ACC112 (cell line): ENCODE measurements around the gene CREB3L2.

Source experiments
- H2AFZ ChIP-seq: fragments of 200-600 bp; sonication (generic); one replicate; pipeline ENCODE4 v1.6.0; 2017; ENCODE audit warnings: antibody characterized with exemption, low read length; ENCODE audit not compliant: unreplicated experiment
- H3K27ac ChIP-seq: fragments of 200-600 bp; sonication (generic); 2 replicates; pipeline ENCODE4 v1.5.1; 2014; ENCODE audit warnings: low read depth, mild to moderate bottlenecking, antibody characterized with exemption, low read length, moderate library complexity
- H3K27me3 ChIP-seq: fragments of 200-600 bp; sonication (generic); 2 replicates; pipeline ENCODE4 v1.6.1; 2014; ENCODE audit warnings: mild to moderate bottlenecking, antibody characterized with exemption, low read length, moderate library complexity, mixed read lengths; ENCODE audit not compliant: insufficient read depth
- H3K36me3 ChIP-seq: fragments of 200-600 bp; sonication (generic); 2 replicates; pipeline ENCODE4 v1.6.1; 2016; ENCODE audit warnings: mild to moderate bottlenecking, antibody characterized with exemption, low read length, moderate library complexity, mixed read lengths; ENCODE audit not compliant: insufficient read depth
- H3K4me1 ChIP-seq: fragments of 200-600 bp; sonication (generic); one replicate; pipeline ENCODE4 v1.6.1; 2016; ENCODE audit warnings: low read length, mixed read lengths; ENCODE audit not compliant: insufficient read depth, unreplicated experiment, control insufficient read depth
- H3K4me3 ChIP-seq: fragments of 200-600 bp; sonication (generic); 2 replicates; pipeline ENCODE4 v1.5.1; 2014; ENCODE audit warnings: mild to moderate bottlenecking, low read depth, low read length
- H3K79me2 ChIP-seq: fragments of 200-600 bp; sonication (generic); one replicate; pipeline ENCODE4 v1.6.0; 2016; ENCODE audit warnings: low read length; ENCODE audit not compliant: control insufficient read depth, unreplicated experiment, insufficient read depth

The CREB3L2 gene

GRCh38 chr7:137944168-137944567 lies 57.7 kb downstream of the CREB3L2 start:
- Histone ChIP-seq H3K36me3 (peaks cover 26% of the 10 kb centered on the region), H3K79me2 (peaks cover 87% of the 10 kb centered on the region), H3K27ac (peak overlapping the region; percentile 61), H3K4me1 (peaks cover 38% of the 10 kb centered on the region), H3K27me3 (no peaks in the 10 kb centered on the region), H2AFZ (no peak overlapping the region), H3K4me3 (no peak overlapping the region)

DNA sequence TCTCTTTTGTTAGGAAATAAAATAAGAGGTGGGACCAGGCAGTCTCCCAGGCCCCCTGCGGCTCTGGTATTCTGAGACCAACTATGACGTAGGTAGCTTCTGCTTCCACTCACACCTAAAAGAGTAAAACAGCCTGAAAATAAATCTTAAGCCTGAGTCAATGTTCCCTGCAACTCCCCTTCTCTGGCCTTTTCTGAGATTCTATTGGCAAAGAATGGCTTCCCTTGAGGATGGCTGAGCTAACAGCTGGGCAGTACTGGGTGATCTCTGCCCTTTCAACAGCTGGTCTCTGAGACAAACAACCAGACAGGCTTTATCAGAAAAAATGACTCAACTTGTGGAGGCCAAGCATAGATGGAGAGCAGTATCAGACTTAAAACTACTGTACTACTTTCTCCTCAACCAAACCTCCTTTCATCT lies 58.7 kb downstream of the CREB3L2 start:
- H3K4me1 ChIP-seq = peaks cover 38% of the 10 kb centered on the region
- H3K79me2 ChIP-seq = peaks cover 84% of the 10 kb centered on the region
- no peaks in the 10 kb centered on the region for H3K27me3 ChIP-seq
- H2AFZ ChIP-seq = no peak overlapping the region
- H3K4me3 ChIP-seq = no peak overlapping the region
- H3K36me3 ChIP-seq = peaks cover 17% of the 10 kb centered on the region
- H3K27ac ChIP-seq = peak overlapping the region; percentile 61

- no peak overlapping the region for H3K4me3 ChIP-seq
- H2AFZ ChIP-seq = no peak overlapping the region
- H3K79me2 ChIP-seq = peaks cover 84% of the 10 kb centered on the region
- H3K27ac ChIP-seq = peak overlapping the region; percentile 61
- no peaks in the 10 kb centered on the region for H3K27me3 ChIP-seq
- H3K36me3 ChIP-seq = peaks cover 15% of the 10 kb centered on the region; the same call in 1 of the 2 replicates
- peaks cover 38% of the 10 kb centered on the region for H3K4me1 ChIP-seq
These were observed 59.3 kb downstream of the CREB3L2 start for GRCh38 chr7:137942484-137943115.

DNA sequence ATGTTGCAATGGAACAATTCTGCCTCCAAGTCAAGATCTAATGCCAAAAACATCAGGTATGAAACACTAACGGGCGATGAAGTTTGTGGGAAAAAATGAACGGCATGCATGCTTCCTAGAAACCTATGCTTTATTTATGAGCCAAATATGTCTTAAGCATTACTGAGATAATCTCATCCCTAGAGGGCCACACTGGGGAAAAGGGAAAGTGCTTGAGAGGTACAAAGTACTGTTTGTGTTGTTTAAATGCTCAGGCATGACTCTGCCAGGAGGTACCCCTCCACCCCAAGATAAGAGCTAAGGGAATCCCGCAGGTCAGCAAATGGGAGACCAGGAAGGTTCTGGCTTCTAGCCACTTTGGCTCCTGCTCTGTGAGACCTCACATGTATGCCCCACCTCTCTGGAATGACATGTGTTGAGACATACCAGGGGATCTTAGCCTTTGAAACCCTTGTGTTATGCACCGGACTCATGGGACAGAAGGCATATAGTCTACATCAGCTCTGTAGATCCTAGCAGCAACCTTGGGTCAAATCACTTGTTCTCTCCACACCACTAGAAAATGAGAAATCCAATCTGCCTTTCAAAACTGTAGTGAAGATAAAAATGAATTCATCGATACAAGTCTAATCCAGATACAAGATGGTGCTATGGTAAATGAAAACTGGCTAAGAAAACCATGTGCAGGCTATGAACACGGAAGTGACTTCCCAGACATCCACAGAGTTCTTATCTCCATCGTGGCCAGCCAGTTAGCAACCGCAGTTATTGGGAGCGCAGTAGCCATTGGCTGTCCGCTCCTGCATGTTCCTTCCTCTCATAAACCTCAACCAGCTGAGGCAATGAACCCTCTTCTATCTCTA lies 61.0 kb downstream of the CREB3L2 start:
- peaks cover 54% of the 10 kb centered on the region for H3K4me1 ChIP-seq

DNA sequence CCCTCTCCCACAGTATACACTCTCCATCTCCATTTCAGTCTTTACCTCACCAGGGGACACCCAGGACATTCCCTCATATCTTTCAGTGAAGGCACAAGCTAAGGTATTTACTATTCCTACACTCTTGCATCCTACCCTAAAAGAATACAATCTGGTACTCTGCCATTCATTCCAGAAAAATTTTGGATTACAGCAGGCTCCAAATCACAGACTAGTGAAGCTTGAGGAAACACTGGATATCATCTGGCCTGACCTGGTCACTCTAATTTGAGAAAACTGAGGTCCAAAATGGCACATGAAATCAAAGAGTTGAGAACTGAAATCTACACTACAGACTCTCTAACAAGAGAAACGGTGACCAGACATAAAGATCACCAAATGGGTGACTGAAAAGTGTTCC lies 61.7 kb downstream of the CREB3L2 start:
- peaks cover 15% of the 10 kb centered on the region; the same call in 1 of the 2 replicates for H3K36me3 ChIP-seq
- no peak overlapping the region; the same call in 1 of the 2 replicates for H3K4me3 ChIP-seq
- no peaks in the 10 kb centered on the region for H3K27me3 ChIP-seq
- H3K27ac ChIP-seq = peak overlapping the region; percentile 74
- peaks cover 59% of the 10 kb centered on the region for H3K4me1 ChIP-seq
- H3K79me2 ChIP-seq = peaks cover 86% of the 10 kb centered on the region
- no peak overlapping the region for H2AFZ ChIP-seq

More for the DNA sequence above, 61.0 kb downstream of the CREB3L2 start:
- H3K27me3 ChIP-seq = no peaks in the 10 kb centered on the region
- H3K4me3 ChIP-seq = no peak overlapping the region; the same call in 1 of the 2 replicates
- H2AFZ ChIP-seq = no peak overlapping the region
- H3K79me2 ChIP-seq = peaks cover 87% of the 10 kb centered on the region
- H3K27ac ChIP-seq = peak overlapping the region; percentile 74
- H3K36me3 ChIP-seq = peaks cover 15% of the 10 kb centered on the region; the same call in 1 of the 2 replicates

- Histone ChIP-seq H2AFZ (no peak overlapping the region), H3K4me3 (no peak overlapping the region), H3K4me1 (peaks cover 68% of the 10 kb centered on the region), H3K36me3 (peaks cover 16% of the 10 kb centered on the region; the same call in 1 of the 2 replicates), H3K27ac (peak overlapping the region; percentile 38; the same call in 1 of the 2 replicates), H3K79me2 (peaks cover 86% of the 10 kb centered on the region), H3K27me3 (no peaks in the 10 kb centered on the region)
These were observed 64.7 kb downstream of the CREB3L2 start for GRCh38 chr7:137937202-137937560.

- Histone ChIP-seq H3K4me1 (peaks cover 72% of the 10 kb centered on the region), H3K79me2 (peaks cover 85% of the 10 kb centered on the region), H3K4me3 (no peak overlapping the region), H3K27me3 (no peaks in the 10 kb centered on the region), H2AFZ (no peak overlapping the region), H3K27ac (peak overlapping the region; percentile 38; the same call in 1 of the 2 replicates), H3K36me3 (peaks cover 11% of the 10 kb centered on the region; the same call in 1 of the 2 replicates)
These were observed 65.2 kb downstream of the CREB3L2 start for GRCh38 chr7:137936509-137937201.

GRCh38 chr7:137935884-137936508 lies 65.9 kb downstream of the CREB3L2 start:
- Histone ChIP-seq H2AFZ (no peak overlapping the region), H3K27ac (peak overlapping the region; percentile 38; the same call in 1 of the 2 replicates), H3K4me3 (no peak overlapping the region), H3K36me3 (peaks cover 4% of the 10 kb centered on the region; the same call in 1 of the 2 replicates), H3K4me1 (peaks cover 73% of the 10 kb centered on the region), H3K27me3 (no peaks in the 10 kb centered on the region), H3K79me2 (peaks cover 83% of the 10 kb centered on the region)

DNA sequence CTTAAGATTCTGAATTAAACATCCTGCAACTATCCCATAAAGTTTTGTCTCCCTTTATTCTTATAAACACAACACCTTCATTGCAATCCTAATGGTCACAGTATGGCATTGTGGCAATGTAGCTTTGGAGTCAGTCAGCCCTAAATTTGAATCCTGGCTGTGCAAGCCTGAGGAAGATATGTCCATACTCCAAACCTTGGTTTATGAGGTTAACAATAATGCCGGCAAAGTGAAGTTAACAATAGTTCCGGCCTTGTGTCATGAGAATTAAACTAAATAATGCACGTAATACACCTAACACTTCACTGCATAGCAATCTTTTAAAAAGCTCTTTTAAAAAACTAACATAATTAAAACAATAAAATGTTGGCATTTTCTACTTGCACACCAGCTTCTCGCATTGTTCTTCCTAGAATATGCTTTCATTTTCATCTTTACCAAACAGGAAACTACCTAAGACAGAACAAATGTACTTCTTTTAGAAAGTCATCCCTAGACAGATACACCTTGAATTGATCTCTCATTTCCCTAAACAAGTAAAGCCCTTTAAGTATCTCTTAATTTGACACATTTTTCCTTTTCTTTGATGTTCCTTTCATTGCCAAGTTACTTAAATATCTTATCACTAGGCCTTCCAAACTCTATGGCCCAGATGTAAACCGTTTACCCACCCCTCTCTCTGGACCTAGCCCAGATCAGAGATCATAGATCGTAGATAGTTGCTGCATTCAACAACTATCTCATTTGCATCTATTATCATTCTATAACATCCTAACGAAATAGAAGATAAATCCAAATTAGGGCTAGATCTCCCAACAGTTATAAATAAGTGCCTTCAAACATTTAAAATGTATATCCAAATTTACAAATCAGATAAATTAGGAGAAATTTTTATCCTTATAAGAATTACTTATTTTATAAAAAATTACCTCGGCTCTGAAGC lies 66.7 kb downstream of the CREB3L2 start:
- H3K27me3 ChIP-seq = no peaks in the 10 kb centered on the region
- peaks cover 71% of the 10 kb centered on the region for H3K4me1 ChIP-seq
- peak overlapping the region; percentile 94 for H3K27ac ChIP-seq
- H3K4me3 ChIP-seq = no peak overlapping the region
- H3K36me3 ChIP-seq = peaks cover 3% of the 10 kb centered on the region; the same call in 1 of the 2 replicates
- no peak overlapping the region for H2AFZ ChIP-seq
- peaks cover 77% of the 10 kb centered on the region for H3K79me2 ChIP-seq
